SK-N-MC (cell line): ENCODE data around the gene TP53I11.

Source experiments
- EZH2 ChIP-seq: fragments of 200-600 bp; sonication (generic); IDR thresholded peaks from one replicate; pipeline ENCODE4 v1.6.1; 2017; ENCODE audit warnings: antibody characterized with exemption
- FOXP2 ChIP-seq: optimal IDR thresholded peaks from 2 replicates; pipeline ENCODE3; 2011; ENCODE audit warnings: mild to moderate bottlenecking, moderate library complexity; ENCODE audit not compliant: insufficient read depth; ENCODE audit errors: extremely low read length, control extremely low read depth
- POLR2AphosphoS5 ChIP-seq: IDR thresholded peaks from 2 replicates; pipeline ENCODE4 v1.6.1; 2012; ENCODE audit warnings: mild to moderate bottlenecking, low read depth, low read length, borderline replicate concordance

GRCh38 chr11:44936951-44937543 is 13.6 kb downstream of the TP53I11 start:
- TF ChIP-seq POLR2AphosphoS5 (no peak), EZH2 (no peak), FOXP2 (no peak)
